CD4-positive, alpha-beta T cell treated with Interferon alpha-2 for 1 hour (primary cell): ENCODE measurements around the gene POU2AF2.
"Not testable (repeated sequence)": the region's sequence is repeated elsewhere in the genome, so short reads cannot be mapped to it uniquely, and the experiment has no call there.

Experiments used
- DNase-seq, 2 donors: peaks; one replicate each; pipeline ENCODE4 v3.0.0-alpha.2; 2020 to 2022

POU2AF2 gene

DNA sequence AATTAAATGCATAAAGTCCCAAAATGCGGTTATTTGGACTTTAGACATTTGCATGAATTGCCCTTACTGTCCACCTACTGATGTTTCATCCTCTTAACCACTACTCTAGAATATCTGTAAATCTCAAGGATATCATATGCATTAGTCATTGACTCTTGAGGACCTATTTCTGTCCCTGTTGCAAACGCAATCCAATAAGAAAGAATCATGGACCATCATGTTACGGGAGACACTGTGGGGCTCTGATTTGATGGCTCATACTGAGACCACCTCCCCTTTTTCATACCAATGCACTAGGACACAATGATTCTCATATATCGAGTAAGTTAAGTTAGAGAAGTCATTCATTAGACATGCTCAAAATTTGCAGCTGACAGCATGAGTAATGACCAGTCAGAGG is 14.4 kb downstream of the POU2AF2 start:
- no peak for DNase-seq

DNA sequence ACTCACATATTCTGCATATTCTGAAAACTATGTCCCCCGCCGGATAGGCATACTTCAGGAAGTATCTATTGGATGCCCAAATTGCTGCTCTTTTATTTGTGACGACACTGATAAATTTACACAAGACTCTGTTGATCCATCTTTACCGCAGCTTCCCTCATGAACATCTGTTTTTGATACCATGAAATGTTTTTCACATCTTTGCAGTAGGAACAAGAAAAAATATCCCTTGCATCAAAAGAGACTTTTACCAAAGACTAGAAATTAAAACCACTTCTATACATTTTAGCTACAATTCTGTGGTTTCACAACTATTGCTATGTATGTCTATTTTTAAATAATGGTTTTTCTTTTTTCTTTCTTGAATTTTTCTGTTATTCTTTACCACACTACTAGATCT is 15.3 kb downstream of the POU2AF2 start:
- DNase-seq: no peak

DNA sequence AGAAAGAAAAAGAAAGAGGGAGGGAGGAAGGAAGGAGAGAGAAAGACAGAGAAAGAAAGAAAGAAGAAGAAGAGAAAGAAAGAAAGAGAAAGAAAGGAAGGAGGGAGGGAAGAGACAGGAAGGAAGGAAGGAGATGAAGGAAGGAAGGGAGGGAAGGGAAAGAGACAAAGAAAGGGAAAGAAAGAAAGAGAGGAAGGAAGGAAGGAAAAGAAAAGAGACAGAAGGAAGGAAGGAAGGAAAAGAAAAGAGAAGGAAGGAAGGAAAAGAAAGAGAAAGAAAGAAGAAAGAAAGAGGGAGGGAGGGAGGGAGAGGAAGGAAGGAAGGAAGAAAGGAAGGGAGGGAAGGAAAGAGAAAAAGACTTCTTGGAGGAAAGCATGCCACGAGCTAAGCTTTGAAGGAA is 19.1 kb downstream of the POU2AF2 start:
- DNase-seq: no peak

DNA sequence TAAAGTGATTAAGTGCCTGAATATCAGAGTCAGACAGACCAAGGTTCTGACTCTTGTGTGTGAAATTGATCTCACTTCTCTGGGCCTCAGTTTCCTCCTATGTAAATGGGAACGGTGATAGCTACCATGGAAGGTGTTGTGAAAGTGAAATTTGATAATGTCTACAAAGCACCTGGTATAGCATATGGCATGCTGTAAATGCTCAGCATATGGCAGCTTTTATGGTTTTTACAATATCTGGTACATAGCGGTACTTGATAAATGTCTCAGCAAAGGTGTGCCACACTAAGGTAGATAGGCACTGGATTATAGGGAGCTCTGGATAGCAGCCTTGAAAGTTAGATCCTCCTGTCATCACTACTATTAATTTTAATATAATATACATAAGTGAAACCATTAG is 19.9 kb downstream of the POU2AF2 start:
- no peak for DNase-seq

DNA sequence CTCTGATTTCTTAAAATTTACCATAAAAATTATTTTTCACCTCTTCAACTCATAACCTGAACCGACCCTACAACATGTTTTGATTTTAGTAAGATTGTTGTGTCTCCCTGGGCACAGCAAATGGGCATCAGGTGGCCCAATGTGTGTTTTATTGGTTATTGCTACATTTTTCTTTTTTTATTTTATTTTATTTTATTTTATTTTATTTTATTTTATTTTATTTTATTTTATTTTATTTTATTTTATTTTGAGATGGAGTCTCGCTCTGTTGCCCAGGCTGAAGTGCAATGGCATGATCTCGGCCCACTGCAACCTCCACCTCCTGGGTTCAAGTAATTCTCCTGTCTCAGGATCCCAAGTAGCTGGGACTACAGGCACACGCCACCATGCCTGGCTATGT is 22.8 kb downstream of the POU2AF2 start:
- not testable (repeated sequence) for DNase-seq

DNA sequence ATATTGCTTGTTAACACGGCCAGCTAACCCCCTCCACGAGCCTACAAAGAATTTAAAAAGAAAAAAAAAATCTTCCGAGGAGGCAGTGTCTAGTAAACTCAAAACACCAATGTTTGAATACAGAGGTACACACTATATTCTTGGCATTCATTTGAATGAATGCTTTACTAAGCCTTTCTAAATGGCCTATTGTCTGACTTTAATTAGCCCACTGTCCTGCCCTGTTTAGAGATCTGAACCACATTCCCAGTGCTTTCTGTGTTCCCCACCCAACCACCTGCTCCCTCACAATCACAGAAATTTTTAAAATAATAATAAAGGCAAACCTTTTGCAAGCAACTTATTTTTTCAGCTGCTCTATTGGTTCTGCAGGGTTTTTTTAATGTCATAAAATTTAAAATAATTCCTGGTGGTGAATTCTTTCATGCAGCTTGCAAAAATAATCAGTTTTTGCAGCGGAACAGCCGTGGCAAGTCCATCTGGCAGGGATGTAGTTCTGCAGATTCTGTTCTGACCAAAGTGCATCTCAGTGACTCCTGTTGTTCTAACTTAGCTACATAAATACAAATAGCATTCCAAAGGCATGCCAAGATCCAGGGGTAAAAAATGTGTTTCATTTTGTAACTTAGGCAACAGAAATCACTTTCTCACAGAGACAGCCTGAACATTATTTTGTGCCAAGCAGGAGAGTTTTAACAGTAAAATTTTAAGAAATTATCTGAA is 23.8 kb downstream of the POU2AF2 start:
- no peak for DNase-seq

DNA sequence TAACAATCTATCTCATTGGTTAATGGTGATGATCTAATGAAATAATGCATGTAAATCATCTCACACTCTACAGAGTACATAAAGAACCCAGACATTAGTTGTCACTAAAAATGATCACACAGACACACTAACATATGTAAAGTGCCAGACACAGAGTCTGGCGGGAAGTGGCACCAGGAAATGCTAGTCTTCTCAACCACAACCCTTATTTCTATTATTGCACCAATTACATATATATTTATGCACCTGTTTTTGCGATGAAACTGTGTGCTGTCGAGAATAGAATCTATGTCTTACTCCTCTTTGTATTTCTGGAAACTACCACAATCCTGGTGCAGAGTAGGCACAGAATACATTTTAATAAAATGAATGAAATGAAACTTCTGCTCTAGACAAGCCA is 26.9 kb downstream of the POU2AF2 start:
- DNase-seq: no peak

DNA sequence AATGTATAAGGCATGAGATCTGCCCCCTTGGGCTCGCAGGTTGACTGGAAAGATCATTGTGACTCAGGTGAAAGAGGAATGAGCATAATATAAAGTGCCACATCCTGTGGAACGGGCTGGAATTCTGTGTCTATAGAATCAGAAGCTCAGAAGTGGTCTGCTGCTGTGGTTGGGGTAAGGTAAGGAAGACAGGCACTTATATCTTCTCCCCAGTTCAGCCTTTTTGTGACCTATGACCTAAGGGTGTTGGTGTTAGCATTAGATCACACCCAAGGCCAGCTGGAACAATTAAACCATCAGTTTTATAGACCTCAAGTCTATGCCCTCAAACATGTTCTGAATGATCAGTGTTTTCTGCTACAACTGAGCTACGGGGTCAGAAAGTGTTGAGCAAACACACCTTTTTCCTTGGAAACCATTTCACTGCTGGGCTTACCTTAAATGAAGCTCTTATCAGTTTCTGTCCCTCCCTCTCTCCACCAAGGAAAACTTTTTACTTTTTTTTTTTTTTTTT is 37.1 kb downstream of the POU2AF2 start:
- DNase-seq: no peak

DNA sequence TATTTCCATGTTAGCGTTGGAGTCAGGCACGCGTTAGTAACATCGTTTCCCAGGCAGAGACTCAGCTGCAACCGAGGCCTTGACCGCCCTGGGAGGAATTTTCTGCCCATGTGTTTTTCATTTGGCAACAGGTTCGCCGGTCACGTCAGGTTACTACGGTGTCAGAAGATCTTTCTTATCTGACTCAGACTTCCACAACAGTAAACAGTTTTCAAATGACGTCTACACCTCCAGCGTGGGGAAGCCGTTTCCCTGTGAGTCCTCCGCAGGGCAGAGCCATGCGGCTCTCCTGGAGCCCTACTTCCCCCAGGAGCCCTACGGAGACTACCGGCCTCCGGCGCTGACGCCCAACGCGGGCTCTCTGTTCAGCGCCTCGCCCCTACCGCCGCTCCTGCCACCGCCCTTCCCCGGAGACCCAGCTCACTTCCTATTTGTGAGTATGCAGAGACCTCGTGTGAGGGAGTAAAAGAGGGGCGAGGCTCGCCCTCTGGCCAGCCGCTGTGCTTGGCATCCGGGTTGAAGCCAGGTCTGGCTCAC is 38.5 kb downstream of the POU2AF2 start:
- no peak for DNase-seq

DNA sequence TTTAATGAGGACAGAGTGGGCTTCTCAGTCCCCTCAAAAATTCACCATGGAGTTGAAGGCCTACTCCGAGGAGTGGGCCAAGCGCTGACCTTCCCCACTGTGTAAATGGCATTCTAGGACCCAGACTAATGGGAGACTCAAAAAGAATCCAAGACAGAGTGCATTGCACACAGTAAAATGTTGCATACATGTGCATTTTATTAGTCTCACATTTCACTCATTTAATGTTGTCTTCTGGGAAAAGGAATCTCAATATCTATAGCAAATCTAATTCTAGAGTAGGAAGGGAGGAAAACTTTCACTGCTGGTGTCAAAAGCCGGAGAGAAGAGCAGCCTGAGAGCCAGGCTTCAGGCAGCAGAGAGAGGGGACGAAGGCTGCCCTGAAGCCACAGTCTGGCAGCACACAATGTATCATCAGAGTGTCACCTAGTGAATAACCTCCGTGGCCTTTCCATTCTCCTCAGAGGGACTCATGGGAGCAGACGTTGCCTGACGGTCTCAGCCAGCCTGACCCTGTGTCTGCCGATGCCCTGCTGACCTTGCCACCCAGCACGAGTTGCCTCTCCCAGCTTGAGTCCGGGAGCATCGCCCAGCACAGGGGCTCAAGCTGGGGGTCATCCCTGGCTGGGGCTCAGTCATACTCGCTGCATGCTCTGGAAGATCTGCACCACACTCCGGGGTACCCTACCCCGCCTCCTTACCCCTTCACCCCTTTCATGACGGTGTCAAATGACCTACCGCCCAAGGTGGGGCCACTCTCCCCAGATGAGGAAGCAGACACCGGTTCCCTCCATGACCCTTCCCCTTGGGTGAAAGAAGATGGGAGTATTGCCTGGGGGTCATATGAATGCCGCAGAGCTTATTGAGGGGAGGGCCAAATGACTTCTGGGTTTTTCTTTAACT is 39.9 kb downstream of the POU2AF2 start:
- no peak for DNase-seq

DNA sequence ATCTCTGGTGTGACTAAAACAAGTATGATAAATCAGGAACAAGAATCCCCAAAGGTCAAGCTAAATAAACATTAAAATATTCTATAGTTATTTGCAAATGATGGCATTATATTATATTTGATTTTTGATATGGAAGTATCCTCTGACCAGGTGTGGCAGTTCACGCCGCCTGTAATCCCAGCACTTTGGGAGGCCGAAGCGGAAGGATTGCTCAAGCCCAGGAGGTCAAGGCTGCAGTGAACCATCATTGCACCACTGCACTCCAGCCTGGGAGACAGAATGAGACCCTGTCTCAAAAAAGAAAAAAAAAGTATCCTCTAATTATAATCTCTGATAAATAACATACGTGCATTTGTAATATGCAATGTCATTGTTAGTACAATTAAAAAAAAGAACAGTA is 46.2 kb downstream of the POU2AF2 start:
- DNase-seq: no peak

DNA sequence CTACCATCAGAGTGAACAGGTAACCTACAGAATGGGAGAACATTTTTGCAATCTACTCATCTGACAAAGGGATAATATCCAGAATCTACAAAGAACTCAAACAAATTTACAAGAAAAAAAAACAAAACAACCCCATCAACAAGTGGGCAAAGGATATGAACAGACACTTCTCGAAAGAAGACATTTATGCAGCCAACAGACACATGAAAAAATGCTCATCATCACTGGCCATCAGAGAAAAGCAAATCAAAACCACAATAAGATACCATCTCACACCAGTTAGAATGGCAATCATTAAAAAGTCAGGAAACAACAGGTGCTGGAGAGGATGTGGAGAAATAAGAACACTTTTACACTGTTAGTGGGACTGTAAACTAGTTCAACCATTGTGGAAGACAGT is 46.9 kb downstream of the POU2AF2 start:
- DNase-seq: not testable (repeated sequence)

DNA sequence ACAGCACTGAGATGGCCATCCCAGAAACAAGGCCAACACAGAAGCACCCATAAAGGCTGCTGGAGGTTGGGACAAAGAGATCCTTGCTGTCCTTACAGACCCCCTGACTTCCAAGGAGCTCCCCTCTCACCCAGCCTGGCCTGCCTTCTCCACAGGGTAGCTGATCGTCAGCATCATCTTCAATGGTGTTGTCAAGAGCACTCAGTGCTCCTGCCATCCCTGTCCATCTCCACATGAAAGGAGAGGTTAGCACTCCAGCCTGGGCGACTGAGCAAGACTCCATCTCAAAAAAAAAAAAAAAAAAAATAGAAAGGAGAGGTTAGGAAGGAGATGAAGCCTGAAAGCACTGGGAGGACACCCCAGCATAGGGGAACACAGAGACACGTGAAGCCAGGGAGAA is 50.7 kb downstream of the POU2AF2 start:
- no peak for DNase-seq

DNA sequence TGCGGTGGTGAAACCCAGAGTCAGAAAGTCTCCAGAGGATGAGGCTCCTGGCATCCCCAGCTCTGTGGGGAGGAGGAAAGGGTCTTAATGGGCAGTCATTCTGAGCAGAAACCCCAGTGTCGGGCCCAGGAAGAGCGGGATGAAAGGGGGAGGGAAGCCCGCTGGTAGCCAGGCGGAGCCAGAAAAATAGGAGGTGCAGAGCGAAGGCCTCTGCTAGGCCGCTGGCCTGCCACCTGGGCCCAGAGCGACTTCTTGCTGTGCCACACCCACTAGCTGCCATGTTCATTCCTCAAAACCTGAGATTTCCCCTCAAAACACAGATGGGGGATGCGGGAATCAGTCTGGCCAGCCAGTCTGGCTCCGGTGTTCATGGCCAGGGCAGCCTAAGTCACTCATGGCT is 52.2 kb downstream of the POU2AF2 start:
- no peak for DNase-seq

DNA sequence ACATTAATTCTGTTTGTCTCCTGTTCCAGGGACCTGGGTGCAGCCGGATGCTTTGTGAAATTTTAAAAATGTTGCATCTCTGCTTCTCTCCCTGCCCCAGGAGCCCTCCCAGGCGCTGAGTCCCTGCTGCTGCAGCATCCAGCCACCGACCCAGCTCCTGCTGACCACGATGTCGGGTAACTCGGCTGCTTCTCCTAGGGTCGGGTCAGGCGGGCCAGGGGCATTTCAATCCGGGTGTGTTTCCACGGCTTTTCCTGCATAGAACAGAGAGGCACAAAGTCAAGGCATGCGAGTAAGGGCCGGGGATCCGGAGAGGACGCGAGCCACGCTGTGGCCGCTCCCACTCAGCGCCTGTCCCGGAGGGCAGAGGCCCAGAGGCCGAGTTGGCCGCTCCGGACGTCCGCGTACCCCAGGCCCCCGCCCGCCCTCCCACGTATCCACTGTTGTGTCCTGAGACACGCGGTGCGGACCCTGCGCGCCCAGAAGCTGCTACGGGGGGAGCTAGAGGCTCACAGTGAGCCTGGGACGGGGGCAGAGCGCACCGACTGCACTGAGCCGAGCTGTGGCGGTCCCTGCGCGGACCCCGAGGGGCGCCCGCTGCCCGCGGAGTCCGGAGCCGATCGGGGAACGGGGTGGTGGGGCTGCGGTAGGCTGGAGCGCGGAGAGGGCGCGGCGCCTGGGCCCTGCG is 53.0 kb downstream of the POU2AF2 start, which contains the start of gene POU2AF3:
Gene POU2AF3, plus strand, starts transcription at position 134 of the 688 bp plus-strand sequence. Its CDS starts 36 bp downstream, at position 170.
- no peak for DNase-seq

DNA sequence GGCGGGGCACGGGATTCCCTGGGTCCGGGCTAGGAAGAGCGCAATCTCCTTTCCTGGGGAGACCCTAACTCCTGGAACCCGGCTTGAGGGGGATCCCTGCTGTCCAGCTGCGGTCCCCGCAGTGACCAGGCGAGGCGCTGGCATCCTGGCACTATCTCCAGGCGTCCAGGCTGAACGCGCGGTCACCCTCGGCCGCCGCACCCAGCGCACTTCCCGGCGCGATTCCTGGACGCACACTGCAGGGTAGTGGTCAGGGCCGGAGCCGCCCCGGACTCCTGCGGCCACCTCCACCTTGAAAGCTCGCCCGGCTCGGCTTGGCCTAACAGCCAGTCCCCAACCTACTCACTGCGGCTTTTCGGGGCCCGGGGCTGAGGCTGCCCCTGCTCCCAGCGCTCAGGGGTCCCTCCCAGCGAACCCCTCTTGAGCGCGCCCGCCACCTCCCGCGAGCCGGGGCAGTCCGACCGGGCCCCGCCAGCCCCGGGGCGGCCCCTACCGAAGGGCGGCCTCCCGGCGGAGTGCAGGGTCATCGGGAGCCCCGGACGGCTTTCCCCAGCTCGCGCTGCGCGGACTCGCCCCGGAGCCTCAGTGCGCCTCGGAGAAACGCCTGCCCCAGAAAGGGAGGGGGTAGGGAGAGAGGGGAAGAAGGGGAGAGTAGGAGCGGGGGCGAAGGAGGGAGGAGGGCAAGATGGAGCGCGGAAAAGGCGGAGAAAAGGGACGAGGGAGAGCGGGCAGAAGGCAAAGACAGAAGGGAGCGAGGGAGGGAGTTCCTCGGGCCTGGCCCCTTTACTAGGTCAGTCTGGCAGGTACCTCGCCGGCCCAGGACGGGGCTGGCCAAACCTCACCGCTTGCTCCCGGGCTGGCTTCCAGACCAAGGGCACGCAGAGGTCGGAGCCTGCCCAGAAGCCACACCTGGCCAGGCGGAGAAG is 53.8 kb downstream of the POU2AF2 start:
- no peak for DNase-seq

DNA sequence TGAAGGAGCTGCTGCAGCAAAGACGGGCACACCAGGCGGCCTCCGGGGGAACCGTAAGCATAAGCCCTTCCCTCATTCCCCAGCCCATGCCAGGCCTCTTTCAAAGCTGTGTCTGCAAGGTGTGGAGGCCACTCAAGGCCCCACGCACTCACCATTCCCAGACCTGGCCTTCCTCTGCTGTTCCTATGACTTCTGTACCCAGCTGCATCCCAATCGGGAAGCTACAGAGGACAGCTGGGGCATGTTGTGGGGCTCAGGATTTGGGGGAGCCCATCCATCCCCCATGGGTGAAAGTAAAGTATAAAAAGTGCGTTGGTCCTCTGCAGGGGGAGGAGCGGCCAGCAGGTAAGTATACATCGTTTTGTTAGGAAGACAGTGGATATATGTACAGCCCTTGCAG is 55.0 kb downstream of the POU2AF2 start:
- DNase-seq: no peak

DNA sequence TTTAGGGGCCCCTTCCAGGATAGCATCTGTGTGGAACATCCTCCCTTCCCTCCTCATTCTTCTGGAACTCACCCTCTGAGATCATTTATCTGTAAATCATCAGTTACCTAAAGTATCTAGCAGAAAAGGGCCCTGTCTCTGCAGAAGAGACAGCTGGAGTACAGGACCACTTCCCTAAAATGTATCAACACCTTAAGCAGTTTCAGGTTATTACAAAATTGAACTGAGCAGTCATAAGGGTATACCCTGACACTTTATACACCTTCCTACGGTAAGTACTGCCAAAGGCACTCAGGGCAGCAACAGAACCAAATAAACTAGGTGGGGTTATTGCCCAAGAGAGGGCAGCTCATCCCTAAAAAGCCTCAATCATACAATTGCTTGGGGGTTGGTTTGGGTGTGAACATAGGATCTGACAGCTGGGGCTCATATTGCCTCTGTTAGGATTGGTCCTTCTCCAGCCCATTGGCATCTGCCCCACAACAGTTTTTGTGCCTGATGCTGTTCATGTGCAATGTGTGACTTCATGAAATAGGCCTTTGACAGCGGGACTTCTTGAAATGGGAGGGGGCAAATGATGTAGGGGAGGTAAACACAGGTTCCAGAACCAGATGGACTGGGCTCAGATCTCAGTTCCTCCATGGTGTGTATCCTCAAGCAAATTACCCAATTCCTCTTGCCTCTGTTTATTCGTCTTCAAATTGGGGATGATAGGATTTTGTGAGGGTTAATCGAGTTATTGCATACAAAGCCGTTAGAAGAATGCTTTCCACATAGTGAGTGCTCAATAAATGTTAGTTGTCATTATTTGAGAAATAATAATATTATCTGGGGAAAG is 55.7 kb downstream of the POU2AF2 start:
- DNase-seq: no peak

DNA sequence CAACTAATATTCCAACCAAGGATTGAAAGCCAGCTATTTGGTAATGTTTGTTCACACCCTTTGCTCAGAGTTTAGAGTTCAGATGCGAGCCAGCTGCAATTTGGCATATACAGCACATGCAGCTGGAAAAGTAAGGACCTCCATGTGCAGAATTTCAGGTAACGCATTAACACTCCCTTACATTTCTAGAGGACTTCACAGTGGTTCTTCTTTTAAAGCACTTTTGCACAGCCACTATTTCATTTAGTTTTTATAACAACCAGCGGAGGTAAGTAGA is 56.3 kb downstream of the POU2AF2 start:
- no peak for DNase-seq

DNA sequence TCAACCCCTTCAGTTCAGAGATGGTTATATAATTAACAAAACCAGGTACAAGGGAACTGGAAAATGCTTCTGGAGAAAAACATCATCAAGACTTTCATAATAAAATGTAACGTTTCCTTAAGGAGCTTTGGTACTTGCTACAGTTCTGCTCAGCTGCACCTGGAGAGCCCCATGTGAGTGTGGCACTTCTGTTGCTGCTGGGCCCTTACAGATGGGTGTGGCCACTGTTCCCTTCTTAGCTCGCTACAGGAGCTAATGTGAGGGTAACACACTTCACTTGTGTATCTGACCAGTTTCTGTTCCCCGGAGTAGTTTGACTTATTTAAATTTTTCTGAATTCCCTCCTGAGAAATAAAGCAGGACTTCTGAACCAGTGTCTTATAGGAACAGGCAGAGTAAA is 56.8 kb downstream of the POU2AF2 start:
- no peak for DNase-seq

DNA sequence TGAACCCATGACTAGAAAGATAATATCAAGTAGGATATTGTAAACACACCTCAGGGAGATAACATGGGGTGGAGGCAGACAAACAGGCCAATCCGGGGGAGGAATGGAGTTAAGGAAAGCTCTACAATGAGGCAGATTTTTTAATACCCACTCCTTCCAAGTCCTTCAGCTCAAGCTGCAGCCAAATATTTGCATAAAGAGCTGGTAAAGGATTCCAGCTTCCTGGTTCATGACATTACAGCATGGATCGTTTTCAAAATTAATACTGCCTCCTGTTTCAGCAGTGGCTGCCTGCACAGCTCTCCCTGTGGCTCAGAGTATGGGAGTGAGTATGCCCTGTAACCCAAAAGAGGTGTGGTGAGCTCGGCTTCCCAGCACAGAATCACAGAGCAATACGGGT is 57.9 kb downstream of the POU2AF2 start:
- no peak for DNase-seq
